ENCODE data around the gene SBF2.

The SBF2 gene

GRCh38 chr11:9884601-9885000 is 409.4 kb downstream of the SBF2 start:
- Histone ChIP-seq H3K4me1 (ENCODE audit: low read length) (no peaks in the 10 kb centered on the region), H3K4me3 (ENCODE audit: low read length) (no peak overlapping the region), H3K36me3 (replicated peaks; ENCODE audit: low read depth, low read length) (no peaks in the 10 kb centered on the region), H2AFZ (ENCODE audit: low read depth, low read length) (no peak overlapping the region), H3K9ac (ENCODE audit: low read length) (no peak overlapping the region), H3K79me2 (ENCODE audit: low read length) (no peaks in the 10 kb centered on the region), H3K27ac (ENCODE audit: low read length) (no peak overlapping the region), H4K20me1 (ENCODE audit: insufficient read depth, low read length) (no peaks in the 10 kb centered on the region), H3K27me3 (ENCODE audit: low read depth, low read length) (peaks cover 7% of the 10 kb centered on the region; the same call in 1 of the 2 replicates), H3K4me2 (ENCODE audit: low read length) (no peak overlapping the region), H3K9me3 (ENCODE audit: insufficient read depth, low read length) (no peaks in the 10 kb centered on the region)
- TF ChIP-seq, protein P1, sequence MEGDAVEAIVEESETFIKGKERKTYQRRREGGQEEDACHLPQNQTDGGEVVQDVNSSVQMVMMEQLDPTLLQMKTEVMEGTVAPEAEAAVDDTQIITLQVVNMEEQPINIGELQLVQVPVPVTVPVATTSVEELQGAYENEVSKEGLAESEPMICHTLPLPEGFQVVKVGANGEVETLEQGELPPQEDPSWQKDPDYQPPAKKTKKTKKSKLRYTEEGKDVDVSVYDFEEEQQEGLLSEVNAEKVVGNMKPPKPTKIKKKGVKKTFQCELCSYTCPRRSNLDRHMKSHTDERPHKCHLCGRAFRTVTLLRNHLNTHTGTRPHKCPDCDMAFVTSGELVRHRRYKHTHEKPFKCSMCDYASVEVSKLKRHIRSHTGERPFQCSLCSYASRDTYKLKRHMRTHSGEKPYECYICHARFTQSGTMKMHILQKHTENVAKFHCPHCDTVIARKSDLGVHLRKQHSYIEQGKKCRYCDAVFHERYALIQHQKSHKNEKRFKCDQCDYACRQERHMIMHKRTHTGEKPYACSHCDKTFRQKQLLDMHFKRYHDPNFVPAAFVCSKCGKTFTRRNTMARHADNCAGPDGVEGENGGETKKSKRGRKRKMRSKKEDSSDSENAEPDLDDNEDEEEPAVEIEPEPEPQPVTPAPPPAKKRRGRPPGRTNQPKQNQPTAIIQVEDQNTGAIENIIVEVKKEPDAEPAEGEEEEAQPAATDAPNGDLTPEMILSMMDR (IDR thresholded peaks at IDR 0.05; ENCODE audit: low read depth, low read length), result no peak
- no peak for TF ChIP-seq EZH2phosphoT487 (IDR thresholded peaks at IDR 0.05; ENCODE audit: low read depth)

GRCh38 chr11:9880657-9881056 is 413.4 kb downstream of the SBF2 start:
- no peaks in the 10 kb centered on the region for H3K36me3 ChIP-seq (replicated peaks; ENCODE audit: low read depth, low read length)
- no peaks in the 10 kb centered on the region for H3K79me2 ChIP-seq (ENCODE audit: low read length)
- no peak overlapping the region for H3K9ac ChIP-seq (ENCODE audit: low read length)
- no peaks in the 10 kb centered on the region for H3K9me3 ChIP-seq (ENCODE audit: insufficient read depth, low read length)
- TF ChIP-seq EZH2phosphoT487 (IDR thresholded peaks at IDR 0.05; ENCODE audit: low read depth), result no peak
- TF ChIP-seq, protein P1 (IDR thresholded peaks at IDR 0.05; ENCODE audit: low read depth, low read length), result no peak
- H3K4me3 ChIP-seq (ENCODE audit: low read length), result no peak overlapping the region
- H3K4me1 ChIP-seq (ENCODE audit: low read length), result no peaks in the 10 kb centered on the region
- no peak overlapping the region for H3K4me2 ChIP-seq (ENCODE audit: low read length)
- H3K27me3 ChIP-seq (ENCODE audit: low read depth, low read length), result no peaks in the 10 kb centered on the region
- H4K20me1 ChIP-seq (ENCODE audit: insufficient read depth, low read length), result no peaks in the 10 kb centered on the region
- no peak overlapping the region for H3K27ac ChIP-seq (ENCODE audit: low read length)
- no peak overlapping the region for H2AFZ ChIP-seq (ENCODE audit: low read depth, low read length)

- Histone ChIP-seq H3K9me3 (ENCODE audit: insufficient read depth, low read length) (no peaks in the 10 kb centered on the region), H3K36me3 (replicated peaks; ENCODE audit: low read depth, low read length) (no peaks in the 10 kb centered on the region), H3K4me1 (ENCODE audit: low read length) (no peaks in the 10 kb centered on the region), H3K4me3 (ENCODE audit: low read length) (no peak overlapping the region), H3K27me3 (ENCODE audit: low read depth, low read length) (no peaks in the 10 kb centered on the region), H2AFZ (ENCODE audit: low read depth, low read length) (no peak overlapping the region), H3K9ac (ENCODE audit: low read length) (no peak overlapping the region), H3K4me2 (ENCODE audit: low read length) (no peak overlapping the region), H4K20me1 (ENCODE audit: insufficient read depth, low read length) (no peaks in the 10 kb centered on the region), H3K27ac (ENCODE audit: low read length) (no peak overlapping the region), H3K79me2 (ENCODE audit: low read length) (no peaks in the 10 kb centered on the region)
- TF ChIP-seq, protein P1 (IDR thresholded peaks at IDR 0.05; ENCODE audit: low read depth, low read length), result no peak
- TF ChIP-seq EZH2phosphoT487 (IDR thresholded peaks at IDR 0.05; ENCODE audit: low read depth), result no peak
Observed at GRCh38 chr11:9878936-9879335, 415.1 kb downstream of the SBF2 start.

DNA sequence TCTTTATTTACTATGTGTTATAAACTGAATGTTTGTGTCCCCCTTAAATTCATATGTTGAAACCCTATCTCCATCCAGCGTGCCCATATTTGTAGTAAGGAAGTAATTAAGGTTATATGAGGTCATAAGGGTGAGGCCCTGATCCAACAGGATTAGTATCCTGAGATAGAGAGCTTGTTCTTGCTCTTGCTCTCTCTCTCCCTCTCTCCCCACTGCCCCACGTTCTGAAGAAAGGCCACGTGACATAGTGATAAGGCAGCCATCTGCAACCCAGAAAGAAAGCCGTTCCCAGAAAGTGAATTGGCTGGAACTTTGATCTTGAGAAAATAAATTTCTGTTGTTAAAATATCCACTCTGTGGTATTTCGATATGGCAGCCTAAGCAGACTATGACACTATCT is 417.7 kb downstream of the SBF2 start:
- Histone ChIP-seq H3K4me3 (ENCODE audit: low read length) (no peak overlapping the region), H3K27ac (ENCODE audit: low read length) (no peak overlapping the region), H3K27me3 (ENCODE audit: low read depth, low read length) (no peaks in the 10 kb centered on the region), H2AFZ (ENCODE audit: low read depth, low read length) (no peak overlapping the region), H3K9ac (ENCODE audit: low read length) (no peak overlapping the region), H3K79me2 (ENCODE audit: low read length) (no peaks in the 10 kb centered on the region), H4K20me1 (ENCODE audit: insufficient read depth, low read length) (no peaks in the 10 kb centered on the region), H3K36me3 (replicated peaks; ENCODE audit: low read depth, low read length) (no peaks in the 10 kb centered on the region), H3K9me3 (ENCODE audit: insufficient read depth, low read length) (no peaks in the 10 kb centered on the region), H3K4me1 (ENCODE audit: low read length) (no peaks in the 10 kb centered on the region), H3K4me2 (ENCODE audit: low read length) (no peak overlapping the region)
- TF ChIP-seq, protein P1 (IDR thresholded peaks at IDR 0.05; ENCODE audit: low read depth, low read length), result no peak
- no peak for TF ChIP-seq EZH2phosphoT487 (IDR thresholded peaks at IDR 0.05; ENCODE audit: low read depth)
